Measurements from ENCODE around the gene APOO. TPM values are rescaled to one million over a fixed set of nuclear protein-coding genes. Genes with fewer than 3 reads are reported as not detected.

Gene APOO
- total RNA-seq, 1 experiment from 2014 or later = 95.3 TPM

DNA sequence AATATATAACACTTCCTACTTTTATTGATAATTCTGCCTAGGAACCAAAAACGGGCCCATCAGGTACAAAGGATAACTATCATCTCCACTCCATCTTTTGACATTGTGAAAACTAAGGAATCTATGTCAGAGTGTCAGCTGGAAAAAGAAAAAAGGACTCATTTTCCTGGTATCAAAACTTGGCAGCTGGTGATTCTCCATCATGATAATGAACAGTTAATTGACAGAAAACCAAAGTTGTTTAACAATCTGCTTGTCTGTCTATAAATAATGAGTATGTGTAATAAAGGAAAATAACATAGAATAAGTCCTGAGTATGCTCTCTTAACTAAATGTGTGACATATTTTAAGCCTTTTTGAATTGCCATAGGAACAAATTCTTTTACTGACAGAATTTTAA is 31.5 kb upstream of the APOO start:
- Histone ChIP-seq H3K27ac (ENCODE audit: insufficient read length, low read depth, low read length) (no peak overlapping the region), H3K23me2 (ENCODE audit: insufficient read length, low read depth, low read length, poor library complexity, severe bottlenecking) (no peaks in the 10 kb centered on the region), H3T11ph (ENCODE audit: low read length) (no peak overlapping the region), H2BK12ac (ENCODE audit: insufficient read length, low read depth, low read length) (no peak overlapping the region), H4K5ac (ENCODE audit: insufficient read length, low read depth, low read length) (no peak overlapping the region), H3K56ac (ENCODE audit: insufficient read length, low read depth, low read length) (no peak overlapping the region), H3K9me3 (ENCODE audit: control insufficient read depth, low read depth, low read length) (no peaks in the 10 kb centered on the region), H3K79me1 (ENCODE audit: insufficient read depth, low read depth, low read length, poor library complexity, severe bottlenecking) (no peaks in the 10 kb centered on the region), H4K8ac (replicated peaks; ENCODE audit: insufficient read length, low read depth, low read length) (no peak overlapping the region), H2AK5ac (ENCODE audit: insufficient read length, low read length) (no peak overlapping the region), H3K27me3 (ENCODE audit: insufficient read depth, low read length) (no peaks in the 10 kb centered on the region), H3K4me2 (ENCODE audit: insufficient read depth, insufficient read length, low read length) (no peak overlapping the region), H3K4ac (ENCODE audit: low read depth, low read length) (no peak overlapping the region), H3K14ac (ENCODE audit: insufficient read depth, low read length) (no peak overlapping the region), H2BK5ac (ENCODE audit: insufficient read length, low read length) (no peak overlapping the region), H3K18ac (ENCODE audit: insufficient read length, low read depth, low read length) (no peak overlapping the region), H2BK15ac (ENCODE audit: low read depth, low read length) (no peak overlapping the region), H3K9ac (ENCODE audit: extremely low read depth, insufficient read length, low read length) (no peak overlapping the region), H3K4me1 (ENCODE audit: insufficient read depth, low read length) (no peaks in the 10 kb centered on the region; the same call in 1 of the 2 replicates), H4K20me1 (ENCODE audit: control insufficient read depth, insufficient read depth, insufficient read length) (no peaks in the 10 kb centered on the region), H2BK20ac (ENCODE audit: low read depth, low read length, poor library complexity, severe bottlenecking) (no peak overlapping the region), H2AFZ (ENCODE audit: low read length) (no peak overlapping the region), H4K91ac (ENCODE audit: insufficient read length, low read depth, low read length) (no peak overlapping the region), H2BK120ac (ENCODE audit: low read depth, low read length, poor library complexity, severe bottlenecking) (no peak overlapping the region), H3K79me2 (ENCODE audit: insufficient read depth, low read length) (no peaks in the 10 kb centered on the region), H3K23ac (ENCODE audit: insufficient read length, low read depth, low read length) (no peak overlapping the region)
- Mint-ChIP-seq H3K27ac (no peak overlapping the region), H3K36me3 (ENCODE audit: insufficient read depth in 1 of 3, low read depth in 3 of 3) (no peaks in the 10 kb centered on the region), H3K4me1 (peaks cover 10 to 22% of the 10 kb centered on the region in 2 experiments), H3K27me3 (ENCODE audit: low read depth) (peaks cover 3% of the 10 kb centered on the region; the same call in 1 of the 2 replicates), H3K4me3 (no peak overlapping the region), H3K9me3 (no peaks in the 10 kb centered on the region)
- no CpG with 5 or more reads among the region's 1 CpG for WGBS (ENCODE audit: extremely low coverage, insufficient read length, low lambda C conversion rate)
- no peak for DNase-seq
- TF ChIP-seq, protein P1, sequence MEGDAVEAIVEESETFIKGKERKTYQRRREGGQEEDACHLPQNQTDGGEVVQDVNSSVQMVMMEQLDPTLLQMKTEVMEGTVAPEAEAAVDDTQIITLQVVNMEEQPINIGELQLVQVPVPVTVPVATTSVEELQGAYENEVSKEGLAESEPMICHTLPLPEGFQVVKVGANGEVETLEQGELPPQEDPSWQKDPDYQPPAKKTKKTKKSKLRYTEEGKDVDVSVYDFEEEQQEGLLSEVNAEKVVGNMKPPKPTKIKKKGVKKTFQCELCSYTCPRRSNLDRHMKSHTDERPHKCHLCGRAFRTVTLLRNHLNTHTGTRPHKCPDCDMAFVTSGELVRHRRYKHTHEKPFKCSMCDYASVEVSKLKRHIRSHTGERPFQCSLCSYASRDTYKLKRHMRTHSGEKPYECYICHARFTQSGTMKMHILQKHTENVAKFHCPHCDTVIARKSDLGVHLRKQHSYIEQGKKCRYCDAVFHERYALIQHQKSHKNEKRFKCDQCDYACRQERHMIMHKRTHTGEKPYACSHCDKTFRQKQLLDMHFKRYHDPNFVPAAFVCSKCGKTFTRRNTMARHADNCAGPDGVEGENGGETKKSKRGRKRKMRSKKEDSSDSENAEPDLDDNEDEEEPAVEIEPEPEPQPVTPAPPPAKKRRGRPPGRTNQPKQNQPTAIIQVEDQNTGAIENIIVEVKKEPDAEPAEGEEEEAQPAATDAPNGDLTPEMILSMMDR (conservative IDR thresholded peaks at IDR 0.05) = no peak

Measured in H9 (cell line).